NCI-H1105 treated with DMSO at 0.1 percent for 48 hours (cell line): Measurements from ENCODE around the gene SERPINA10.

Source experiments
- DNase-seq: peaks from one replicate; lab custom pipeline; 2025; lab: John Stamatoyannopoulos, UW

Gene SERPINA10, protein sequence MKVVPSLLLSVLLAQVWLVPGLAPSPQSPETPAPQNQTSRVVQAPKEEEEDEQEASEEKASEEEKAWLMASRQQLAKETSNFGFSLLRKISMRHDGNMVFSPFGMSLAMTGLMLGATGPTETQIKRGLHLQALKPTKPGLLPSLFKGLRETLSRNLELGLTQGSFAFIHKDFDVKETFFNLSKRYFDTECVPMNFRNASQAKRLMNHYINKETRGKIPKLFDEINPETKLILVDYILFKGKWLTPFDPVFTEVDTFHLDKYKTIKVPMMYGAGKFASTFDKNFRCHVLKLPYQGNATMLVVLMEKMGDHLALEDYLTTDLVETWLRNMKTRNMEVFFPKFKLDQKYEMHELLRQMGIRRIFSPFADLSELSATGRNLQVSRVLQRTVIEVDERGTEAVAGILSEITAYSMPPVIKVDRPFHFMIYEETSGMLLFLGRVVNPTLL

DNA sequence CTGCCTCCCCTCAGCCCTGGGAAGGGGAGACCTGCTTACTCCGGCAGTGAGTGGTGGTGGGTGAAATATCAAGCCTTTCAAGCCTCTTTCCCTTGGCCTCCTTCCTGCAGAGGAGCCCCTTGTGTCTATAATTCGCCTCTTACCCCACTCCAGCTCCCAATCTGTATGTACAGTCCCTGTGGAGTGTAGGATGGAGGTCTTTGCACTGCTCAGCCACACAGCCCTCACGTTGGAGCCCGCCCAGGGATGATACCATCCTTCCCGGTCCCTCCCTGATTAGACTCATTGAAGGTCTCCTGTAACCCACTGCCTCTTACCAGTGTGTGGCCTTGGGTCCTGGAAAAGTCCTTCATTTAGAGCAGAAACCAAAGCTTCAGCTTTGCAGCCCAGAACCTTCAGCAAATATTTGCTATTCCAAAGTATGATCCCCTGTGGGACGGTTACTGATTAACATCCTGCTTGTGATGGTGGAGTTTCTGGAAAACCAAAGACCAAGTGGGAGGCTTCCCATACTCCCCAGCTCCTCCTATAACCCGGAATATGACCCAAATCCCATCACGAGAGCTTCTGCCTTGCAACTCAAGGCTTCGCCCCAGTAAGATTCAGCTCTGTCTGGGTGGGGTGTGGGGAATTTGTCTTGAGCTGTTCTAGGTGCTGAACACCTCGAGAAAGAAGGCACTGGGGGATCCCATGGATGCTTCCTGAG is at the start of gene SERPINA10:
Gene SERPINA10, minus strand, starts transcription at position 397 of the 706 bp plus-strand sequence. CDS start 2,675 bp downstream, outside the sequence.
- no peak for DNase-seq

DNA sequence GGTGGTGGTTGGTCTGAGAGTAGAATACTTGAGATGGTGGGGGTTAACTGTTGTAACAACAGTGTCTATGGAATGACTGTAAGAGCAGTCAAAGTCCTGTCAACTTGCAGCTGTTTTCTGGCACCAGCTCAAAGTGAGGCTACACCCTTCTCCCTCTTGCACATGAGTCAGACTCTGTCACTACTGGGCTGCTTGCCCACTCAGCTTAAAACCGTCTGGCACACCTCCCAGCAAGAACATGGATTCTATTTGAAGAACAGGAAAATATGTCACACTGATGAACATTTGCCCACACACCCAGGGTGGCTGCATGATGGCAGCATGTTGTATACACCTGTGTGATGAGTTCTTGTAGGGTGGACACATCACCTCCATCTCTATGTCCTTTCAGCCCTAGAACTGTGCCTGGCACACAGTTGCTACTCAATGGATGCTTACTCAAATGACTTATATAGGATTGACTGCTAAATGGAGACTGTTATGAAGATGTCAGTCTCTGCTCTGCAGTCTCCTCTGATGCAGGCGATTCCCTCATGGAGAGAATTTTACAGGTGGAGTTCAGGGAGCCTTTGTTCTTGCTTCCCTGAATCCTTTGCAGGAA is 49.4 kb upstream of the SERPINA10 start:
- DNase-seq = peak; percentile 95

DNA sequence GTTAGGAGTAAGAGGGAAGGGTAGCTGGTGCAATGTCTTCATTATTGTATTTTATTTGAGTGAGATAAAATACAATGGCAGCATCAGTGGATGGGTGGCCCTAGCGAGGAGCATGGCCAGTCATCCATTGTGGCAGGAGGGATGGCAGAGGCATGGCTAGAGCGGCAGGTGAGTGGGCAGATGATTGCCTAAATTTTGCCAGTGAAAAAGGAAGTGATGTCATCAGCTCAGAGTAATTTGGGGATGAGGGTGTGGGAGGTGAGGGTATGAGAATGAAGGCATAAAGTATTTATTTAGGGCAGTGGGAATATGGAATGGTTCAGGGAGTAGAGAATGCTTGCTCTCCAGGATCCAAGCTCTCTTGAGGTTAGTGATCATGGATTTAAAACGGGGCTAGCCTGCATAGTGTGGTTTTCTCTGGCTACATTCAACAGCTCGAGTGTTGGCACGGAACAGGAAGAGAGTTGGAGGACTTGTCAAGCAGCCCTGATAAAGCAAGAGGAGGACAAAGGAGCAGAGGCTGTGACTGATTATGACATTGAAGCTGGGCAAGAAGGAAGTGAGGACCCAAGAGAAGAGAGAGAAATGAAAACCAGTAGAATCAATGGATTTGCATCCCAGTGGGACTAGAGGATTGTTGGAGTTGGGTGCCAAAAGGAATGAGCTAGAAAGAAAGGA is 48.7 kb upstream of the SERPINA10 start:
- no peak for DNase-seq

DNA sequence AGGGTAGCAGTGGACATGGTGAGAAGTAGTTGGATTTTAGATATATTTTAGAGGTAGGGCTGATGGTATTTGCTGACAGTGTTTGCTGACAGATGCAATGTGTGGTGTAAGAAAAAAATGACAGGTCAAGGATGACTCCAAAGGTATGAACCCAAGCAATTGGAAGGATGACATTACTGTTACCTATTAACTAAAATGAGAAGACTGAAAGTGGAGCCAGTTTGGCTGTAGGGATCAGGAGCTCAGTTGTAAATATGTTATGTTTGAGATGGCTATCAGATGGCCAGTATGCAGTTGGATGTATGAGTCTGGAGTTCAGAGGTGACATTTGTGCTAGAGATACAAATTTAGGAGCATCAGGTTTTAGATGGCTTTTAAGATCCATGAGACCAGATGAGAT is 47.5 kb upstream of the SERPINA10 start:
- no peak for DNase-seq

DNA sequence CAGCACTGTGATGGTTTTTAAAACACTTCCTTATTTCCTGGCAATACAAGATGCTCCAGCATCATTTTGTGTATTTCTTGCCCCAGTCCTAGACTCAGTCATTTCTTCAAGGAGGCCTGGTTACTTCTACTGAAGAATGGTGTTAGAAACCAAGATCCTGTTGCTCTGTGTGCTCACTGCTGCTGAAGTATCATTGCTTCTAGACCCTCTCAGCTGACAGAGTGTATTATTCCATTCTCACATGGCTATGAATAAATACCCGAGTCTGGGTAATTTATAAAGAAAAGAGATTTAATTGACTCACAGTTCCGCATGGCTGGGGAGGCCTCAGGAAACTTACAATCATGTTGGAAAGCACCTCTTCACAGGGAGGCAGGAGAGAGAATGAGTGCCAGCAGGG is 45.0 kb upstream of the SERPINA10 start:
- no peak for DNase-seq

DNA sequence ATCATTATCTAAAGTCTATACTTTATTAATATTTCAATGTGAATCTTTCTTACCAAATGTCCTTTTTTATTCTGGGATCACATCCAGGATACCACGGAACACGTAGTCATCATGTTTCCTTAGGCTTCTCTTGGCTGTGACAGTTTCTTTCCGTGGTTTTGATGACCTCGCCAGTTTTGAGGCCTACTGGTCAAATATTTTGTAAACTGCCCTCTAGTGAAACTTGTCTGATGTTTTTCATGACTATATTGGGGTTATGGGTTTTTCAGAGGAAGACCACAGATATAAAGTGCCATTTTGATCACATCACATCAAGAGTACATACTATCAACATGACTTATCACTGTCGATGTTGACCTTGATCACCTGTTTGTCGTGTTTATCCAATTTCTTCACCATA is 44.2 kb upstream of the SERPINA10 start:
- no peak for DNase-seq

DNA sequence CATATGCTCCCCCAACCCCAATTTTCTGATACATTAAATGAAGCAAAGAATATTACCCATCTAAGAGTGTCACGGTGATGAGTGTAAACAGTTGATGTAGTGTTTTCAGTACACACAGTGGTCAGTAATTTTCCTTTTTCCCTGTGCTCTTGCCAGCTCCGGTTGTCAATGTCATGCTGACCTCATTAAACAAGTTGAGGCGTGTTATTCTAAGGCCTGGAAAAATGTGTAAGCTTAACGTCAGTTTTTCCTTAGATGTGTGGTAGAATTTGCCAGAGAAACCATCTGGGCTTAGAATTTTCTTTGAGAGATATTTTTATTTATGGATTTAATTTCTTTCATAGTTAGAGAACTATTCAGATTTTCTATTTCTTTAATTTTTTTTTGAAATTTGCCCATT is 41.8 kb upstream of the SERPINA10 start:
- no peak for DNase-seq

DNA sequence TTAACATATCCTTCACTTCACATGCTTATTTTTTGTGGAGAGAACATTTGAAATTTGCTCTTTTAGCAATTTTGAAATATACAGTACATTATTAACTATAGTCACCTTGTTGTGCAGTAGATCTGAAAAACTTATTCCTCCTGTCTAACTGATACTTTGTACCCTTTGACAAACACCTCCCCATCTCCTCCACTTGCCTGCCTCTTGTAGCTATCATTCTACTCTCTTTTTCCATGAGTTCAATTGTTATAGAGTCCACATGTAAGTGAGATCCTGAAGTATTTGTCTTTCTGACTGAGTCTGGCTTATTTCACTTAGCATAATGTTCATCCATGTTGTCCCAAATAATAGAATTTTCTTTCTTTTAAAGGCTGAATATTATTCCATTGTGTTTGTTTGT is 39.5 kb upstream of the SERPINA10 start:
- no peak for DNase-seq

DNA sequence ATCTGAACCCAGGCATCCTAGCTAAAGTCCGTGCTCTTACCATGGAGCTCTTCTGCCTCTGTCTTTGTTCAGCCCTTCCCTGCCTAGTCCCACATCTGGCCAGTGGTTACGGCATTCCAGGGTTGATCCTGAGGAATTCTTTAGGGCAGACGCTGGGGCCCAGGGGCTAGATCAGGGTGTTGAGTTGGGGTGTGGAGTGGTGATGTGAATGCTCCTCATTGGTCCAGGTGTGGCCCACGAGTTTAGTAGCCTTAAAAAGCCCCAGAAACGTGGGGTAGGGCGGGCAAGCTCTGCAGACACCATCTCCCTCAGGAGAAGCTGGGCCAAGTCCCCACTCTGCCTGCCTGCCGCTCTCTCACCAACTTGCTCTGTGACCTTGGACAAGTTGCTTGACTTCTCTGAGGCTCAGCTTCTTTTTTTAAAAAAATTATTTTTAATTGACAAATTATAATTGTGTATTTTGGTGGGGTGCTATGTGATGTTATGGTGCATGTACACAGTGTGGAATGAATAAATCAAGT is 39.1 kb upstream of the SERPINA10 start:
- DNase-seq = no peak

DNA sequence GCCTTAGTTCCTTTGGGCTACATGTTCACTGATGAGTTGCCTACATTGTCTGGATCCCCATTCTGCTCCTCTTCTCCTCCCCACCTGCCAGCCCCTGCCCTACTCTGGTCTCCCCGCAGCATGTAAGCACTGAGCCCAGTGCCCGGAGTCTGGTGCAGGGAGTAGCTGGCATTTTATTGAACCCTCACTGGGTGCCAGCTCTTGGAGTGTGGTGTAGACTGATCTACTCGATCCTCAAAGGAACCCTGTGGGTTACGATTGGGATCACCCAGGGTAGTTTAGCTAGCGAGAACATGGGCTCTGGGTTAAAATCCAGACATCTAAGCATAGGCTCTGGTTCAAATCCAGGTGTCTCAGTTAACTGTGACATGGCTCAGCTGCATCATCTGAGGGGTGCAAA is 38.4 kb upstream of the SERPINA10 start:
- DNase-seq = no peak

DNA sequence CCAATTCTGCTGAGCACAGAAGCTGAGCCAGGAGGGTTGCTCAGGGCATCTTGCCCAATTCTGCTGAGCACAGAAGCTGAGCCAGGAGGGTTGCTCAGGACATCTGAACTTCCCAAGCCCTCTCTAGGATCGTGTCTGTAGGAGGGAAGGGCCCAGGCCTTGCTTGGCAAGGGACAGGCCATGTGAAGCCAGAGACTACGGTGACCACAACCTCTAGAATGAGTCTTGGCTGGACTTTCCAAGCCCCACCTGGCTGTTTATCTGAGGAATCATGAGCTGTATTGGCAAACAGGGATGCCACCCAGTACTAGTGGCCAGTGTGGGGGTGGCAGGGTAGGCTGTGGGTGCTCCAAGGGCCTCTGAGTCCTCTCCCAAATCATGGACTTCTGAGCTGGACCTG is 37.8 kb upstream of the SERPINA10 start:
- no peak for DNase-seq

DNA sequence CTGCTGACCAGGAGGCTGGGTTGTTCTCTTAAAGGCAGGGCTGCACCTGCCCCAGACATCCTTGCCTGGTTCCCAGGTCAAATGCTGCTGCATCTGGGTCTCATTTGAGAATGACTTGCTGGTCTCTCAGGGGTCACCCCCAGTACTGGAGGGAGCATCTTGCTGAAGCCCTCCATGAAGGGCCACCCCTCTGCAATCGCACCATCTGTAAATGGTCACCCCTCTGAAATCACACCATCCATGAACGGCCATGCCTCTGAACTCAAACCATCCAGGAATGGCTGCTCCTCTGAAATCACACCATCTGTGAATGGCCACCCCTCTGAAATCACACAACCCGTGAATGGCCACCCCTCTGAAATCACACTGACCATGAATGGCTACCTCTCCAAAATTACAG is 37.4 kb upstream of the SERPINA10 start:
- DNase-seq = no peak

DNA sequence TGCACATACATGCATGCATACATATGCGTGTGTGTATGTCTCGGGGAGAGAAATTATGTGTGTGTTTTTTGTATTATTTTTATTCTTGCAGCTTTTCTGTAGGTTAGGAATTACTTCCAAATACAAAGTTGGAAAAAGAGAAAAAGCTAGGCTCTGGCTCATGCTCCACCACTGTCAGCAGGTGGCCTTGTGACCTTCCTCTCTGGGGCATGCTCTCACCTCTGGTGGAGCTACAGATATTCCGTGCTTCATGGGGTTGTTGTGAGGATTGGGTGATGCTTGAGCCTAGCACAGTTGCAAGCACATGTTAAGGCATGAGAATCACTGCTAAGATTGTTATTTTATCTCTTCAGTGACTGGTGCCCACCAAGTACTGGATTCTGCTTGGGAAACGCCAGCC is 36.8 kb upstream of the SERPINA10 start:
- no peak for DNase-seq

DNA sequence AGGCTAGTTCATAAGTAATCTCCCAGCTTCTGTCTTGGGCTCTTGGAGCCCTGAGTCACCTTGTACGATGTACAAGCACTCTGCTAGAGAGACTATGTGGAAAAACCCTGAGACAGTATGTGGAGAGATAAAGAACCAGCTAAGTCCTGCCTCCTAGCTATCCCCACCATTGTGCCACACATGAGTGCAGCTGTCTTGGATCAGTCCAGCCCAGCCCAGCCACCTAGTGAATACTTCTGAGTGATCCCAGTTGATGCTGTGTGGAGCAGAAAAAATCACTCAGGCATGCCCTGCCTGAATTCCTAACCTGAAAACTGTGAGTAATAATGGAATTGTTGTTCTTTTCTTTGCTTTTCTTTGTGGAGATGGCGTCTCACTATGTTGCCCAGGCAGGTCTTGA is 35.1 kb upstream of the SERPINA10 start:
- DNase-seq = no peak

DNA sequence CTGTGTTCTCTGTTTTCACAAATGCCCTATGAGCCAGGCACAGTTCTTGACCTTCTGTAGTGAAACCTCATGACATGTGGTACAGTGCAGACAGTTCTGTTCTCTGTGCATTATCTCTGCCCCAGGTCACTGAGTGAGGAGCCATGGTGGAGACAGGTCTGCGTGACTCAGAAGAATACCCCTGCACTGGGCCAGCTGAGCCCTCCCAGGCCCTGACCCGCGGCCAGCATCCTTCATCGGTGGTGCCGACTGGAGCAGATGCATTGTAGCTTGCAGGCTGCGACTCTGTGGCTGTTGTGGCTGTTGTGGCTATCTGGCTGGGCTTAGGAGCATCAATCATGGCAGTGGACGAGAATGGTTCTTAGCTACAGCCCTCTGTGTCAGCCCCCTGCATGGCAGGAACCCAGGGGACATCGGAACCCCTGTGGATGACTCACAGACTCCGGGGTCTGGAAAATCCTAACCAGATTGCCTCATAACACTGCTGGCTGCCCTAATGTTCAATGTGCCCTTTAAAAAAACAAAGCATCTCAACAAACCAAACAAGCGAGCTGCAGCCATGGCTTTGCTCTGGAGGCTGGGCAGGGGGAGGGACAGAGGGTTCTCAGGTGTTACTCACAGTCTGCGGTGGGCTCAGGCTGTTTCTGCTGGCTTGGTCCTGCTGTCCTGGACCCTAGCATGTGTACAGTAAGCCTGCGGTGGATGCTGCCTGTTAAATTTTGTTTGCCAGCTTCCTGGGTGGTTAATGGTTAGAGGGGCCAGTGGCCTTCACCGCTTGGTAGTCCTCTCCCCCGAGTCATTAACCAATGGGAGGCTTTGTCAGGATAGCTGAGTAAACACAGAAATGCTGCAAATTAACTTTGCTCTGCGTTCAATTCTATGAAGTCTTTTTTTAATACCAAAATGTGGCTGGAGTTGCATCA is 29.8 kb upstream of the SERPINA10 start, which contains the start of gene SERPINA6:
Gene SERPINA6, minus strand, starts transcription at position 689 of the 923 bp plus-strand sequence. CDS start 8,688 bp downstream, outside the sequence.
- DNase-seq = no peak

DNA sequence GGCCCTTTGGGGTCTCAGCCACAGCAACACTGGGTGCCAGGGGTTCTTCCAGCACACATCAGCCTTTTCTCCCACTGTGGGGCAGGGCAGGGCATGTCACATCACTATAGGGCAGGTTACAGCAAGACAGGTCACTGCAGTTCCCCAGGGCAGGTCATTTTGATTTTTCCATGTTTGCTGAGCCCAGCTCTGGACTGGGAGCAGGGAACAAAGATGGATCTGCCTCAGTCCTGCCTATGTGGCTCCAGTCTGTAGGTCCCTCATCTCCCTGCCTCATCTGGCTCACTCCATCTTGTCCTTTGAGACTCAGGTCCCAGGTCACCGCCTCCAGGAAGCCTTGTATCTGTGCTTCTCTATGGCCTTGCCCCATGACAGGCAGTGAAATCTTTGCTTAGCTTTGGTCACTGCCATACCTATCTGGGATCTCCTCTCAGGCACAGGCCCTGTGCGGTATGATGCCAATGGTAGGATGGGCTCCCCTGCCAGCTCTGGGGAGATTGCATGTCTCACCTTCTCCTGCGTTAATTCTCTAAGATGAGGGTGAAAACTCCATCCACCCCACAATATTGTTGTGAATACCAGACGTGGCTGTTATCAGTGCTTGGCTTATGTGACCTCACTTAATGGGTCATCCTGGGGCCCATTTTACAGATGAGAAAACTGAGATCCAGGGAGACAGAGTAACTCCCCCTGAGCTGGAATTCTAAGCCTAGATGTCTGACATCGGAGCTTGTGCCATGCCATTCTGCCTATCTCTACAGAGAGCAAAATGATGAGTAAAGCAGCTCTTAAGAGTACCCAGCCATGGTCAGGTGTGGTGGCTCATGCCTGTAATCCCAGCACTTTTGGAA is 28.6 kb upstream of the SERPINA10 start:
- DNase-seq = no peak

DNA sequence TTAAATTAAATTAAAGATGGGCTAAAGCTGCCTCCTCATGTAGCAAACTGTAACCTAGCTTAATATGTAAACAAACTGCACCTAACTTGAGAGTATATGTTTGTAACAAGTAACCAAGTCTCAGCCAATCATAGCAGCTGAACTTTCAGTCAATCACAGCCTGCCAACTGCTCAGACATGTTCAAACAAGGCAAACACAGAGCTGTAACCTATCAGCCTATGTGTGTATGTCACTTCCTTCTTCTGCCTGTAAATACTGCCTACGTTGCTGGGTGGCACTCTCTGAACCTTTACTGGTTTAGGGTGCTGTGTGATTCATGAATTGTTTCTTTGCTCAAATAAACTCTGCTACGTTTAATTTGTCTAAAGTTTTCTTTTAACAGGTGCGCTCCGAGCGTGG is 27.2 kb upstream of the SERPINA10 start:
- no peak for DNase-seq

DNA sequence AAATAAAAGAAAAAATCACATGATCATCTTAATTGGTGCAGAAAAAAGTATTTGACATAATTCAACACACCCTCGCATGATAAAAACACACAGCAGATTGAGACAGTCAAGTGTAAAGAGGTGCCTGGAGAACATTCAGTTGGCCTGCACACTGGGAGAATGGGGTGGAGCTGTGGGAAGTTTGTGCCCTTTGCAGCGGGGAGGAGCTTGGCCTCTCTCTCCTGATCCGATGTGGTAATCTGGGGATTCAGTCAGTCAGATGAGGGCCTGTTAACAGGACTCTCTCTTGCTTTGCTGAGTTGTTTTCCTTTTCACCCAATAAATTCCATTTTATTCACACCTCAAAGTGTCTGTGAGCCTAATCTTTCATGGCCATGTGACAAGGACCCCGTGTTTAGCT is 24.2 kb upstream of the SERPINA10 start:
- DNase-seq = no peak

DNA sequence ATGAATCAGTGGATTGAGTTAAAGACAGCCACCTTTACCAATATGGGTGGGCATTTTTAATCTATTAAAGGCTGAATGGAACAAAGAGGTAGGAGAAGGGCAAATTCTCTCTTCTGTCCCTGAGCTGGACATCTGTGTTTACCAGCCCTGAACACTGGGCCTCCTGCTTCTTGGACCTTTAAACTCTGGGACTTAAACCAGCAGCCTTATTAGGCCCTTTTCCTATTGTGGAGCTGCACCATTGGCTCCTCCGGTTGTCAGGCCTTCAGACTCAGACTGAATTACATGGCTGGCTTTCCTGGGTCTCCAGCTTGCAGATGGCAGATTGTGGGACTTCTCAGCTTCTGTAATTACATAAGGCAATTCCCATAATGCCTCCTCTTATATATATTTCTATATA is 23.6 kb upstream of the SERPINA10 start:
- no peak for DNase-seq

DNA sequence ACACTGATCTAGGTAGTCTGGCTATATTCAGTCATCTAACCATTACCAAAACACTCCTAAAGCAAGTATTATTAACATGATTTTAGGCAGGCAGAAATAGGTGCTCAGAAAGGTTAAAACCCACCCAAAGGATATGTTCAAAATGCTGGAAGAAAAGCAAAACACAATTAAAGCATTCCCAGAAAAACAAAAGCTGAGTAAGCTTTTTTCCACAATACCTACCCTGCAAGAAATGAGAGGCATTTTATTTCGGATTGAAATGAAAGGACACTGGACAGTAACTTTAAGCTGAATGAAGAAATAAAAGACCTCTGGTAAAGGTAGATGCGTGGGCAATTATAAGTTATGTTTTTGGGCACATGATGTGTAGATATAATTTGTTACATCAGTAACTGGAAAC is 21.8 kb upstream of the SERPINA10 start:
- no peak for DNase-seq
